Loucy (cell line): ENCODE results near the gene TUBA4B.

ENCODE experiments used
- H2AFZ ChIP-seq: fragments of 200-600 bp; sonication (generic); 2 replicates; pipeline ENCODE4 v1.6.0; 2016; ENCODE audit warnings: antibody characterized with exemption, mild to moderate bottlenecking, low read length, moderate library complexity
- H3F3A ChIP-seq: fragments of 200-600 bp; 2 replicates; pipeline ENCODE4 v1.6.0; 2016; ENCODE audit warnings: antibody characterized with exemption, low read depth, mild to moderate bottlenecking
- H3K27me3 ChIP-seq: fragments of 200-600 bp; sonication (generic); 2 replicates; pipeline ENCODE4 v1.6.1; 2014; ENCODE audit warnings: low read length, mild to moderate bottlenecking; ENCODE audit not compliant: insufficient read depth, poor library complexity, severe bottlenecking
- H3K36me3 ChIP-seq: fragments of 200-600 bp; sonication (generic); 2 replicates; pipeline ENCODE4 v1.6.1; 2016; ENCODE audit warnings: low read length; ENCODE audit not compliant: insufficient read depth
- H3K4me1 ChIP-seq: fragments of 200-600 bp; sonication (generic); 2 replicates; pipeline ENCODE4 v1.5.1; 2014; ENCODE audit warnings: low read length, mild to moderate bottlenecking; ENCODE audit not compliant: insufficient read depth, poor library complexity, severe bottlenecking
- H3K4me2 ChIP-seq: fragments of 200-600 bp; sonication (generic); 2 replicates; pipeline ENCODE4 v1.6.0; 2014; ENCODE audit warnings: antibody characterized with exemption, low read length, low read depth, mild to moderate bottlenecking; ENCODE audit not compliant: poor library complexity, severe bottlenecking
- H3K4me3 ChIP-seq: fragments of 200-600 bp; sonication (generic); 2 replicates; pipeline ENCODE4 v1.5.1; 2014; ENCODE audit warnings: low read length, mild to moderate bottlenecking, mixed read lengths; ENCODE audit not compliant: poor library complexity, severe bottlenecking
- H3K79me2 ChIP-seq: fragments of 200-600 bp; sonication (generic); 2 replicates; pipeline ENCODE4 v1.6.1; 2014; ENCODE audit warnings: low read length; ENCODE audit not compliant: insufficient read depth
- H3K9ac ChIP-seq: fragments of 200-600 bp; sonication (generic); 2 replicates; pipeline ENCODE4 v1.6.0; 2014; ENCODE audit warnings: mild to moderate bottlenecking, low read depth, low read length, moderate library complexity; ENCODE audit not compliant: poor library complexity, severe bottlenecking
- H3K9me2 ChIP-seq: fragments of 200-600 bp; sonication (generic); replicated peaks from 2 replicates; pipeline ENCODE4 v1.6.1; 2016; ENCODE audit warnings: low read depth, low read length, mixed read lengths
- H3K9me3 ChIP-seq: fragments of 200-600 bp; sonication (generic); 2 replicates; pipeline ENCODE4 v1.6.1; 2014; ENCODE audit warnings: mild to moderate bottlenecking, antibody characterized with exemption, low read length, low read depth; ENCODE audit not compliant: insufficient read depth
- H4K20me1 ChIP-seq: fragments of 200-600 bp; sonication (generic); 2 replicates; pipeline ENCODE4 v1.6.0; 2014; ENCODE audit warnings: antibody characterized with exemption, low read length, mild to moderate bottlenecking; ENCODE audit not compliant: insufficient read depth, poor library complexity, severe bottlenecking
- CTCF ChIP-seq: fragments of 200-600 bp; sonication (generic); conservative IDR thresholded peaks from 2 replicates; pipeline ENCODE4 v1.5.1; 2014; ENCODE audit warnings: mild to moderate bottlenecking, antibody characterized with exemption, low read length
- EZH2phosphoT487 ChIP-seq: fragments of 200-600 bp; IDR thresholded peaks from 2 replicates; pipeline ENCODE4 v1.6.1; 2018; ENCODE audit warnings: antibody characterized with exemption, mild to moderate bottlenecking, moderate library complexity, borderline replicate concordance

Gene TUBA4B

GRCh38 chr2:219207884-219208740 is 44.9 kb upstream of the TUBA4B start:
- Histone ChIP-seq H3F3A (0 out of 2 replicates have a peak, but pooled peaks cover 5% of the 10 kb centered on the region), H3K9me2 (no peaks in the 10 kb centered on the region), H2AFZ (no peak overlapping the region), H4K20me1 (peaks cover 4% of the 10 kb centered on the region), H3K79me2 (peaks cover 9% of the 10 kb centered on the region; the same call in 1 of the 2 replicates), H3K36me3 (no peaks in the 10 kb centered on the region), H3K4me3 (peak overlapping the region; percentile 90), H3K9ac (peak overlapping the region; percentile 87), H3K9me3 (peaks cover 4% of the 10 kb centered on the region; the same call in 1 of the 2 replicates), H3K4me2 (peak overlapping the region; percentile 100), H3K27me3 (no peaks in the 10 kb centered on the region), H3K4me1 (peaks cover 18% of the 10 kb centered on the region)
- TF ChIP-seq CTCF, result no peak
- TF ChIP-seq EZH2phosphoT487, result no peak

GRCh38 chr2:219209236-219210195 is 43.5 kb upstream of the TUBA4B start:
- Histone ChIP-seq H3K9me3 (peaks cover 2% of the 10 kb centered on the region; the same call in 1 of the 2 replicates), H4K20me1 (peaks cover 4% of the 10 kb centered on the region), H3K4me1 (peaks cover 18% of the 10 kb centered on the region), H3K9me2 (no peaks in the 10 kb centered on the region), H3F3A (0 out of 2 replicates have a peak, but pooled peaks cover 5% of the 10 kb centered on the region), H3K4me2 (no peak overlapping the region), H2AFZ (no peak overlapping the region), H3K9ac (peak overlapping the region; percentile 27), H3K4me3 (no peak overlapping the region), H3K79me2 (peaks cover 9% of the 10 kb centered on the region; the same call in 1 of the 2 replicates), H3K36me3 (no peaks in the 10 kb centered on the region), H3K27me3 (no peaks in the 10 kb centered on the region)
- TF ChIP-seq EZH2phosphoT487 (no peak), CTCF (no peak)

- Histone ChIP-seq H2AFZ (no peak overlapping the region), H4K20me1 (peaks cover 4% of the 10 kb centered on the region), H3K79me2 (peaks cover 9% of the 10 kb centered on the region; the same call in 1 of the 2 replicates), H3K4me2 (no peak overlapping the region), H3K27me3 (no peaks in the 10 kb centered on the region), H3K4me1 (peaks cover 18% of the 10 kb centered on the region), H3K9ac (no peak overlapping the region), H3K36me3 (no peaks in the 10 kb centered on the region), H3K9me3 (no peaks in the 10 kb centered on the region), H3K9me2 (no peaks in the 10 kb centered on the region), H3F3A (0 out of 2 replicates have a peak, but pooled peaks cover 5% of the 10 kb centered on the region), H3K4me3 (no peak overlapping the region)
- no peak for TF ChIP-seq EZH2phosphoT487
- no peak for TF ChIP-seq CTCF
Measured at GRCh38 chr2:219210196-219210885, 42.7 kb upstream of the TUBA4B start.
